HG02884 (cell line): ENCODE data around the gene C6orf141.

ENCODE experiments used
- ATAC-seq: cut with Tn5 transposase; IDR thresholded peaks from one replicate; pipeline ENCODE4 v1.9.1; 2021; ENCODE audit warnings: mild to moderate bottlenecking, moderate library complexity; ENCODE audit not compliant: unreplicated experiment

The C6orf141 gene

DNA sequence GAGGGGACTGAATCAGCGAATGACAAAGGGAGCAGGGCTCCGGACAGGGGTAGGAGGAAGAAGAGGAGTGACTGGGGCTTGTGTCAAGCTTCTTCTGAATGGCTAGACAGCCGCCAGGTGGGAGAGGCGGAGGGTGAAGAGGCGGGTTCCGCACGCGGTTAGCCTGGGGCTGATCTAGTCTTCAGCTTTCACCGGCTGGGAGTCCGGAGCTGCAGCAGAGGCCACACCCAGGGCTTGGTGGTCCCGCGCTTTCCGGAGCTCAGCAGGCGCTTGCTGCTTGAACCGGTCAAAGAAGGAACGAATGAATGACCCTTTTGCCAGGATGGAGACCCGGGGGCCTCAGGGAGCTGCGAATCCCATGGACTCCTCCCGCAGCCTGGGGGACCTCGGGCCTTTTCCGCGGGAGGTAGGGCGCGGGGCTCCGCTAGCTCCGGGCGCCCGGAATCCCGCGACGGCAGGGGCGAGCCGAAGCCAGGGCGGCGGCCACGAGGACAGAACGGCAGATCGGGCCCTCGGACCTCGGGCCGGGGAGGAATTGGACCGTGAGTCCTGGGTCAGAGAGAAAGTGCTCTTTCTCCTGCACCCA, at the start of gene C6orf141:
C6orf141 (plus strand) TSS at position 177 of the 586 bp plus-strand sequence; CDS start at position 302, 125 bp downstream.
- peak; percentile 70 for ATAC-seq

DNA sequence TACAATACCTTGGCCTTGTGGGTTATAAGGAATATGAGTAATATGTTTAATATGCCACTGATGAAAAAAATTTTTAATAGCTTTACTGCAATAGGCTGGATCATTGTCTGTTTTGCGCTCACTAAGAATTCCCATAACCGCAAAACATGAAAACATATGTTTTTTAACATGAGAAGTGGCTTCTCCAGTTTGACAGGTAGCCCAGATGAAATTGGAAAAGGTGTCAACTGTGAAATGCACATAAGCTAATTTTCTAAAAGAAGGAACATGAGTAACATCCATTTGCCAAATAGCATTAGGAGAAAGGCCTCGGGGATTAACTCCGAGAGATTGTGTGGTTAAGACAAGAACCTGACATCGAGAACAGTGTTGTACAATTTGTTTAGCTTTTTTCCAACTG, 45.8 kb upstream of the C6orf141 start:
- no peak for ATAC-seq

DNA sequence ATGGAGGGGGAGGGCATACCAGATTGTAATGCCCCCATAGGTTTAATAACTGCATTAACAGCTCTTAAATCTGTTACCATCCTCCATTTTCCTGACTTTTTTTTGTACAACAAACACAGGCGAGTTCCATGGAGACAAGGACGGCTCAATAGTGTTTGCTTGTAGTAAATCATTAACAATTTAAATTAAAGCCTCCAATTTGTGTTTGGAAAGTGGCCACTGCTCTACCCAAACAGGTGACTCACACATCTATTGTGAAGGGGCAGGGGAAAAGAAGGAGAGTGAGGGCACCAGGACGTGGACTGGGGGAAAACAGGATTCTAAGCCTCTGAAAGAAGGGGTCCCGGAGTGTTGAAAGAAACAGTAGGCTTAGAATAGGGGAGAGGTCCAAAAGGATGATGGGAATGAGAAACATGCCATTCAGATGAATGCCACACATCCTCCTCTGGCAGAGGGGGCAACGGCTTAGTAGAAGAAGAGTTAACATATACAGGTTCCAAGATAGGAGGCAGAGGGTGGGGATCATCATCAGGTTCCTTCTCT, 43.8 kb upstream of the C6orf141 start:
- ATAC-seq, result no peak

DNA sequence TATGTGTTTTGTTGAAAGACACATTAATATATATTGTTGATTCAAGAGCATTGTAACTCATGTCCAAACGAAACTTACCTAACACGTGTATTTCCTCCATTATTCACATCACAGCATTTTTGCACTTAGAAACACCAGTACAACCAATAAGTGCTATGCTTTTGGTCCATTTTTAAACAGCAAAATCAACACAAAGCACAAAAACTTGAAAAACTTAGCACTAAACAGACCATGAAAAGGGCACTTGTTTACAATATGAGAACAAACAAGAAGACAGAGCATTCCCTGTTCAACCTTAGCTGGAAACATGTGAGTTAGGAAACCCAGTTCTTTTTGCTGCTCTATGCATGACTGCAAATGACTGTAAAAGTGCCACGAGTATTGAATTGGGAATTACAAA, 41.1 kb upstream of the C6orf141 start:
- no peak for ATAC-seq

DNA sequence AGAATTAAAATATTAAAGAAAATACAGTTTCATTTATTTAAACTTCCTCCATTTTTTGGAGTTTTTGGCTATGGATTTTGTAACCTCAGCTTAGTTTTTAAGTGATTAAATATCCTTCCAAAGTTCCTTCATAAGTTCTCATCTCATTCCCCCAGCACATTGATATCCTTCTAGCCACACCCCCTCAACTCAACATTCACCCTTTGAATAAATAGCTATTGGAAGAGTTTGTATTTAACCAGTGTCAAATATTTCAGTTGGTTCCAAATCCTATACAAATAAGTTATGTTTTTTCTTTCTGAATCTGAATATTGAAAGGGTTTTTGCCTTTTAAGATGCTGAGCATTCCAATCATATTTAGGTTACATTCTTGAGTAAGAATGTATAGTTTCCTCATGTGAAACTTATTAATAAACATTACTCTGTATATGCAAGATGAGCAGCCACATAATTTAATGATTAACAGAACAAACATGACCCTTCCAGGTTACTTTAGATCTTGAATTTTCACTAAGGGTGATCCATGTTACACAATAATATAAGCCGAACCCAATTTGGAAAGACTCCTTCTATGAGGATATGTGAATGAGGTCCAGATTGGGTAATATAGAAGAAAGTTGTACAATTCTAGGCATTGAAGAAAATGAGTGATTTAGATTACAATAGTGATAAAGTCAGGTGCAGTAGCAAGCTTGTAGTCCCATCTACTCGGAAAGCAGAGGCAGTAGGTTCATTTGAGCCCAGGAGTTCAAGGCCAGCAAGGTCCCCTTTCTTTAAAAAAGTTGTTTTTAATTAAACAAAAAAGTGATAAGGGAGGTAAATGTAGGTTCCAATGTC, 37.1 kb upstream of the C6orf141 start:
- no peak for ATAC-seq

DNA sequence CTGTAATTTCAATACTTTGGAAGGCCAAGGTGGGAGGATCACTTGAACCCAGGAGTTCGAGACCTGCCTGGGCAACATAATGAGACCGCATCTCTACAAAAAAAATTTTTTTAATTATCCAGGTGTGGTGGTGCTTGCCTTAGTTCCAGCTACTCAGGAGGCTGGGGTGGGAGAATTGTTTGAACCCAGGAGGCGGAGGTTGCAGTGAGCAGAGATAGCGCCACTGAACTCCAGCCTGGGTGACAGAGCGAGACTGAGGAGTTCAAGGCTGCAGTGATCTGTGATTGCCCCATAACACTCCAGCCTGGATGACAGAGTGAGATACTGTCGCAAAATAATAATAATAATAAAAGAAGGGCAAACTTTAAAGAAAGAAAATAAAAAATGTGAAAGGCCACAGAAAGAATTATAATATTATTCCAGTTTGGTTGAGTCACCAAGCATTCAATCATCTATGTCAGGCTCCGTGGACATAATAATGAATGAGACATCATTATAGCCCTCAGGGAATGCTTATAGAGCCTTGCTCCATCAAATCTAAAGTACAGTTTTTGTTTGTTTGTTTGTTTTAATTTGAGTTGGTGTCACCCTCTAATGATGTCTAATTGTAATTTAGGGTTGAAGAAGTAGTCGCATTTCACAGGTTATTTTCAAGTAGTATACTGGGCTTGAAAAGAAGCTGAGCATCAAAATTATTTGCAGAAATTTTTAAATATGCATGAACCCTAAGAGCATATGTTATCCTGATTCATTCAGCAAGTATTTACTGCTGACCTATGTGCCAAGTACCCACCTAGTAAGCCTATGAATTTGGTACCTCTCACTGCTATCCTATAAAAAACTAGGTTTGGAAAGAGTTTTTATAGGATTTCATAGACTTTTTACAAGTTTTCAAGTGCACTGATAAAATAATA, 35.6 kb upstream of the C6orf141 start:
- ATAC-seq, result no peak

DNA sequence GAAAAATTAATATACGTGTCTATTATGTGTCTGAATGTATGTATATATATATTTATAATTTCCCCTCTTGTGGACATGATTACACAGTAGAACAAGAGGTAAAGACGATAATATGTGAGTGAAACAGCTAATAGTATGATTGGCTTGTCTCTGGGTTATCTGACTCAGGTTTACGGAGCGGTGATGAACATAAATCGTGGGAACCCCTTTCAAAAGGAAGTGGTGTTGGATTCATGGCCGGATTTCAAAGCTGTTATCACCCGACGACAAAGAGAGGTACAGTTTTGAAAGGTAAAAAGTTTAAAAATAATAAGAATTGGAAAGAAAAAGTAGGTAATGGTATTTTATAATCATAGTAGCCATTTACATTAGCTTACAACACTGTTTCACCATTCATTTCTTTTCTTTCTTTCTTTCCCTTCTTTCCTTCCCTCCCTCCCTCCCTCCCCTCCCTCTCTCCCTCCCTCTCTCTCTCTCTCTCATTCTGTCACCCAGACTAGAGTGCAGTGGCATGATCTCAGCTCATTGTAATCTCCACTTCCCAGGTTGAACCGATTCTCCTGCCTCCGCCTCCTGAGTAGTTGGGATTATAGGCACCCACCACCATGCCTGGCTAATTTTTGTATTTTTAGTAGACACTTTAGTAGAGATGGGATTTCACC, 34.9 kb upstream of the C6orf141 start:
- no peak for ATAC-seq

DNA sequence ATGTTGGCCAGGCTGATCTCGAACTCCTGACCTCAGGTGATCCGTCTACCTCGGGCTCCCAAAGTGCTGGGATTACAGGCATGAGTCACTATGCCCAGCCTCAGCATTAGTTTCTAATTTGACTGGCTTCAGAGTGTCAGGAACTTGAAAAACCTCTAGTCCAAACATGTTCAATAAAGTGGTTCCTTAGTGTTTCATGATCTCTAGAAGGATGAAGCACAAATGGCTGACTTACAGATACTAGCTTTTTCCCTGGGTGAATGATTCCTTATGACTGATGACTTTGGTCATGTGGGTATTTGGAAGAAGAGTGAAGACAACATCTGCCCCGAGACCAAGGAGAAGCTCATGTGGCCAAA, 34.3 kb upstream of the C6orf141 start:
- ATAC-seq, result no peak

DNA sequence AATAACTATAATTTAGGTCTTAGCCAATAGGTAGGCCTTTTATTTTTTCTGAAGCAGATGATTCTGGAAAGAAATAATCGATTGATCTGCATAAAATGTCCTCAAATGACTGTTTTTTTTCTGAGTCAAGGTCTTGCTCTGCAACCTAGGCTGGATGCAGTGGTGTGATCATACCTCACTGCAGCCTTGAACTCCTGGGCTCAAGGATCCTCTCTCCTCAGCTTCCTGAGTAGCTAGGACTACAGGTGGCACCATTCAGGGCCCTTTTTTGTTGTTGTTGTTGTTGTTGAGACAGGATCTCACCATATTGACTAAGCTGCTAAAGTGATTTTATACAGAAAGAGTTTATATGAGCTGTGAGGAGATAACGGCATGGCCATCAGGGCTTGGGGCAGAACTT, 32.5 kb upstream of the C6orf141 start:
- no peak for ATAC-seq

DNA sequence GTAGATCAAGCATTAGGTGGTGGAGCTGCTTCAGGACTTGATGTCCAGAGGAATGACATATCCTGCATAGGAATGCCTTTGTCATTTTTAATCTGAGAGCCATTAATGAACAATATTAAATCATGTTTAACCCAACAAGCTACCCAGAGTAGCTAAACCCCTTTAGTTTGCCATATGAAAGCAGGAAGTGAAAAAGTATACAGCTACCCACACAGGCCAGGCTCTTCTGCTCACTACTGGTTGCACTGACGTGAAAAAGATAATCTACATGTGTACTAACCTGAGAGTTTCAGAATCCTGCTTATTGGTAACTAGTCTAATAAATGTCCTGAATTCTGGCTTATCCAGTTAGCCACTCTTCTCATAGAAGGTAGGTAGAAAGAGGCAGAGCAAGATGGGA, 30.8 kb upstream of the C6orf141 start:
- ATAC-seq, result peak; percentile 85

DNA sequence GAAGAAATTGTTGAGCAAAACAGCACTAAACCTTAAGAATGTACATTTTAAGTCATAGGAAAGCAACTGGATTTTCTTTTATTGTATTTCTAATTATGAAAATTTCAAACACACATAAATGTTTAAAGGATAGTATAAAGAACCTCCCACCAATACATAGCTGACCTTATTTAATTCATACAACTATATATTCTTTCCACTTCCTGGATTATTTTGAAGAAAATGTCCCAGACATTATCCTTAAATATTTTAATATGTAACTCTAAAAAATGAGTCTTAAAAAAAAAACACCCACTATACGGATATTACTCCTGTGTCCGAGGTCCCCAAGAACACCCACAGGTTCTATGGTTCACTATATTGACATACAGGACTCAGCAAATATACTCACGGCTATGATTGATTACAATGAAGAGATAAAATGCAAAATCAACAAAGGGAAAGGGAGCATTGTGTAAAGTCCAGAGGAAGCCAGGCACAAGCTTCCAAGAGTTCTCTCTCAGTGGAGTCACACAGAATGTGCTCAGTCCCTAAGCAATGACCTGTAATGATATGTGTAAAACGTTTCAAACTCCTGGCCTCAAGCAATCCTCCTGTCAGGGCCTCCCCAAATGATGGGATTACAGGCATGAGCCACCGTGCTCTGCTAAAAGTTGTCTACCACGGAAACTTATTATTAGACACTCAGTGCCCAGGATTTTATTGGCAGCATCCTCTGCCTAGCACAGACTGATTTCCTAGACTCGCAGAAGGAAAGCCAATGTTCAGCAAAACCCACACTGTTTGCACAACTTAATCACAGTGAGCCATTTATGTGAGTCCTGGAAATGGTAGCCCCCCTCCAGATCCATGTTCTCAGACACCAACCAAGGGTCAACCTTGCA, 27.5 kb upstream of the C6orf141 start:
- ATAC-seq, result no peak

DNA sequence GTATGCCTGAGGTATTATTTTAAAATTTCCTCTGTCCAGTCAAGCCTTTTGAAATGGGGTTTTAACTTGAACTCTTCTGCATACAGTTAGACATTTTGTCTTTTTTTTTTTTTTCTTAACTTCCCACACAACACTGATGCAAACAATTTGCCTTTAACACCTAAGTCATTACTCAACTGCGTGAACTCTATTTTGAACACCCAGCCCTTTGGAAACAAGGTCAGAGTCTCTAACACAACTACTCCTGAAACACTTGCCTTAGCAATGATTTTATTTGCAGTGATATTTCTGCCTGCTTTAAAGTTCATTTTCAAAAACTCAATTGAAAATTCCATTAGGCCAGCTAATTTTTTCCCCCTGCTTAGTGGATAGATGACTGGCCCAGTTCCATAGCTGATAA, 26.6 kb upstream of the C6orf141 start:
- no peak for ATAC-seq

DNA sequence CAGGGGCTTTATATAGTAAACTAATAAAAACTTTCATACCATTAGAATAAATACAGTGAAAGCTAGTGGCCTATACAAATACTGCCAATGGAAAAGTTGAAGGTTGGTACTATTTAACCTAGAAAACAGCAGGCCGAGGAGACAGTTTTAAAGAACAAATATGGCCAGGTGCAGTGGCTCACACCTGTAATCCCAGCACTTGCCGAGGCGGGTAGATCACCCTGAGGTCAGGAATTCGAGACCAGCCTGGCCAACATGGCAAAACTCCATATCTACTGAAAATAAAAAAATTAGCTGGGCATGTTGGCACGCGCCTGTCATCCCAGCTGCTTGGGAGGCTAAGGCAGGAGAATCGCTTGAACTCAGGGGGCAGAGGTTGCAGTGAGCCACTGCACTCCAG, 25.9 kb upstream of the C6orf141 start:
- ATAC-seq, result no peak

DNA sequence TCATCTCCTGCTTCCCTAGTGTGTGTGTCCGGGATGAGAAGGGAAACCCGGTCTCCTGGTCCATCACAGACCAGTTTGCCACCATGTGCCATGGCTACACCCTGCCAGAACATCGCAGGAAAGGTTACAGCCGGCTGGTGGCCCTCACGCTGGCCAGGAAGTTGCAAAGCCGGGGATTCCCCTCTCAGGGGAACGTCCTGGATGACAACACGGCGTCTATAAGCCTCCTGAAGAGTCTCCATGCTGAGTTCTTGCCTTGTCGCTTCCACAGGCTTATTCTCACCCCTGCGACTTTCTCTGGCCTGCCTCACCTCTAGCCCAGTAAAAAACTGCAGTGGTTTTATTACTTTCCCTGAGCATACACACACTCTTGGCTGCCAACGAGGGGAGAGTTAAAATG, 23.9 kb upstream of the C6orf141 start:
- ATAC-seq, result no peak

DNA sequence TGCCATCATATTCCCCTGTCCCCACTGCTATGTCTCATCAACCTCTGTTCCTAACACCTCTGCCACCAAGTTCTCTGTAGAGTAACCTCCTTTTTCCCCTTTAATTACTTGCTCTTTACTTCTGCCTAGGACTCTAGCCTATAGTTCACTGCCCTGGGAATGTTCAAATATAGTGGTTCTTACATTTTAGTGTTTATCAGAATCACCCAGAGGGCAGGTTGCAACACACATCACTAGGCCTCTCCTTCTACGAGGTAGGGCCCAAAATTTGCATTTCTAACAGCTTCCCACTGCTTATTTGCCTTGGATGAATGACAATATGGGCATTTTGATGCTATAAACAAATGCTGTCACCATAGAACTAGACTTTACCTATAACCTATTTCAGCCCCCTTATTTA, 23.1 kb upstream of the C6orf141 start:
- ATAC-seq, result no peak

DNA sequence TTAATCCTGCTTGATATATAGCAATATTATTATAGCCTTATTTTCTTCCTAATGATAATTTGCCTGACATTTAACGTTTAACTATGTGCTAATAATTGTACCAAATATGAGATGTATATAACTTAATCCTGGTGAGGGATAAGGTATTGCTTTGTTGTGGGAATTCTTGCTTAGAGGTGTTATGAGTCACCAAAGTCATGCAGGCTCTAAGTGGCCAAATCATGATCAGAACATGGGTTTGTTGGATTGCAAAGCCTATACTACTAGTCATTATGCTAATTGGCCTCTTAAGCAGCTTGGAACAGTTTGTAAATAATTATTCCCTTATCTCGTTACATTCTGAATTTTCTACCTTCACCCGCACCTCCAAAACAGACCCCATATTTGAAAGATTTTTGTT, 21.9 kb upstream of the C6orf141 start:
- ATAC-seq, result no peak

DNA sequence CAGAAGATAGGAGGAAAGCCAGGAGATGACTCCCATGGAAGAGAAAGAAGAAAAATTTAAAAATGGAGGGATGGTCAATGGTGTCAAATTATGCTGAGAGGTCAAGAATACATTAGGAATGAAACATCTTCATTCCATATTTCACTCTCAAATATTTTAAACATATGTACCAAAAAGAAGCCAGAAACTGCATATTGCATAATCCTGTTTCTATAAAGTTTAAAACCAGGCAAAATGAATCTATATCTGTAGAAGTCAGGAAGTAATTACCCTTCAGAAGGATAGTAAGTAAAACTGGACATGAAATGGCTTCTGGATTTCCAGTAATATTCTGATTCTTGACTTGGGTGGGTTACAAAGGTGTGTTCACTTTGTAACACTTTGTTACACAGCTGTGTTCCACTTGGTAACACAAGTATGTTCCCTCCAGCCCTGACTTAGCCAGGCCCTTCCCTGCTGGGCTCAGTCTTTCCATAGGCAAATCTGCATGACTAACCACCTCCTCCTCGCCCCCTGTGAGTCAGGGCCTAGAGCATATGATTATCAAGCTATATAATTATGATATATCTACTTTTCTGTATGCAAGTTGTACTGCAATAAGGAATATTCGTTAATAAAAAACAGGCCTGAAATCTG, 20.2 kb upstream of the C6orf141 start:
- ATAC-seq, result no peak

DNA sequence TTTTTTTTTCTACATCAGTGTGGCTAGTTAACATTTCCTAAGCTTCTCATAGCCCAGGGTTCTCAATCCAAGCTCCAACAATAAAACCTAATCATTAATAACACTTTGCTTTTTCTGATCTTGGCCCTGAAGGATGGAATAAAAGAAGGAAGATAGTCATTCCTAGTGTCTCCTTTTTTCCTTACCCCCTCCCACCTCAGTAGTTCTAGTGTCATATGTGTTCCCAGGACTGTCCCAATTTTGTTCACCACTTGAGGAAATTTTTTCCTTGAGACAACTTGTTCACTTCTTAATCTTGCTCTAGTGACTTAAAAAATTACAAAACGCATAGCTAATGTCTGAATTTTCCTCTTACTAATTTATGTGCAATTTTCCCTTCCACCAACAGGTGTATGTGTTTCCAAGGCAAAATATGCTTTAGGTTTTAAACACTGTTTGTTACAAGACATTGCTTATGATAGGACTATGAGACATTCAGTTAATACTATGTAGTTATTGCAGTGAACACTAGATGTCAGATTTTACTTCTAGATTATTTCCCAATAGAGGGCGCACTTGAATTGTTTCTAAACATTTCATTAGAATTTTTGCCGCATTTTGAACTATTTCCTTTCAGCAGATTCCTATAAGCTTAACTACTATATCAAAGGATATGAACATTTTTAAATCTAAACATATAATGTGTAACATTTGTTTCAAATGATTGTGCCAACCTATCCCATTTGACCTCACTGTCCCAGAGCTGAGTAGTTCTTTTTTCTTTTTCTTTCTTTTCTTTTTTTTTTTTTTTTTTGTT, 18.5 kb upstream of the C6orf141 start:
- peak; percentile 90 for ATAC-seq

DNA sequence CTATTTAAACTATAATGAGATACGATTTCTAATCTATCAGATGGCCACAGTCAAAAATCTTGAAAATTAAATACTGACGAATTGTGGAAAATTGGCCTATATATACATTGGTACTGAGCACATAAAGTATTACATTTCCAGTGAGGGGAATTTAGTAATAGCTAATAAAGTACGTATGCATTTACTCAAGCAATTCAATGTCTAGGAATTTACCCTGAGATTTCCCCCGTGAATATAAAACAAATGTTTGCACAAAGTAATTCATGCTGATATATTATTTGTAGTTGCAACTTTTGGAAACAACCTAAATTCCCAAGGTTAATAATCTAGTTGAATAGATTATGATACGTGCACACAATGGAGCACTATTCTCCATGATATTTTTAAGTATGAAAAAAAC, 14.7 kb upstream of the C6orf141 start:
- ATAC-seq, result no peak
